HepG2 (cell line): ENCODE measurements around the gene SERTAD2. TPM values are rescaled to one million over a fixed set of nuclear protein-coding genes. Genes with fewer than 3 reads are reported as not detected.

ENCODE experiments used
- ADNP ChIP-seq: sonication (generic); formaldehyde crosslinking; IDR thresholded peaks from 2 replicates; pipeline ENCODE4 v1.4.0; 2020; ENCODE audit warnings: missing genetic modification reagents
- ARID2 ChIP-seq: sonication (generic); formaldehyde crosslinking; IDR thresholded peaks from 2 replicates; pipeline ENCODE4 v1.8.1; 2022; ENCODE audit warnings: mild to moderate bottlenecking, missing genetic modification reagents, borderline replicate concordance
- ATF2 ChIP-seq: sonication (generic); formaldehyde crosslinking; IDR thresholded peaks from 2 replicates; pipeline ENCODE4 v1.4.0; 2020; ENCODE audit warnings: missing genetic modification reagents
- CBX1 ChIP-seq: IDR thresholded peaks from one replicate; pipeline ENCODE4 v1.6.1; 2016; ENCODE audit warnings: antibody characterized with exemption, low read depth
- ISL2 ChIP-seq: sonication (generic); formaldehyde crosslinking; IDR thresholded peaks from 2 replicates; pipeline ENCODE4 v1.5.0; 2020; ENCODE audit warnings: missing genetic modification reagents
- JUNB ChIP-seq: sonication (generic); formaldehyde crosslinking; IDR thresholded peaks from 2 replicates; pipeline ENCODE4 v1.8.0; 2022; ENCODE audit warnings: missing genetic modification reagents, mild to moderate bottlenecking, borderline replicate concordance
- MEIS2 ChIP-seq: sonication (generic); formaldehyde crosslinking; IDR thresholded peaks from 2 replicates; pipeline ENCODE4 v1.9.0; 2021; ENCODE audit warnings: mild to moderate bottlenecking, missing genetic modification reagents
- MTERF4 ChIP-seq: sonication (generic); formaldehyde crosslinking; IDR thresholded peaks from 2 replicates; pipeline ENCODE4 v1.8.0; 2023; ENCODE audit warnings: mild to moderate bottlenecking, missing genetic modification reagents
- PRDM10 ChIP-seq: sonication (generic); formaldehyde crosslinking; IDR thresholded peaks from 2 replicates; pipeline ENCODE4 v1.4.0; 2020; ENCODE audit warnings: low read depth, missing genetic modification reagents
- SNRNP70 ChIP-seq: fragments of 200-400 bp; formaldehyde crosslinking; IDR thresholded peaks from 2 replicates; pipeline ENCODE4 v1.6.1; 2017; ENCODE audit warnings: mild to moderate bottlenecking, low read depth, low read length, moderate library complexity
- SP5 ChIP-seq: IDR thresholded peaks from 2 replicates; pipeline ENCODE4 v1.6.1; 2016; ENCODE audit warnings: low read depth, borderline replicate concordance
- STAG1 ChIP-seq: sonication (generic); formaldehyde crosslinking; IDR thresholded peaks from 2 replicates; pipeline ENCODE4 v1.4.0; 2020; ENCODE audit warnings: missing genetic modification reagents
- STAT5B ChIP-seq: sonication (generic); formaldehyde crosslinking; IDR thresholded peaks from 2 replicates; pipeline ENCODE4 v1.4.0; 2020; ENCODE audit warnings: missing genetic modification reagents
- THAP11 ChIP-seq: IDR thresholded peaks from 2 replicates; pipeline ENCODE4 v1.6.1; 2016; ENCODE audit warnings: missing biosample characterization, missing genetic modification reagents
- ZBTB1 ChIP-seq: sonication (generic); formaldehyde crosslinking; IDR thresholded peaks from 2 replicates; pipeline ENCODE4 v1.4.0; 2020; ENCODE audit warnings: missing genetic modification reagents, borderline replicate concordance
- ZFP82 ChIP-seq: sonication (generic); formaldehyde crosslinking; IDR thresholded peaks from 2 replicates; pipeline ENCODE4 v1.5.1; 2020; ENCODE audit warnings: mild to moderate bottlenecking, missing genetic modification reagents, borderline replicate concordance
- ZMAT3 ChIP-seq: sonication (generic); formaldehyde crosslinking; conservative IDR thresholded peaks from 2 replicates; pipeline ENCODE4 v1.7.0; 2021; ENCODE audit warnings: missing genetic modification reagents
- ZNF143 ChIP-seq: sonication (generic); formaldehyde crosslinking; IDR thresholded peaks from 2 replicates; pipeline ENCODE4 v1.4.0; 2020; ENCODE audit warnings: missing genetic modification reagents
- ZNF180 ChIP-seq: sonication (generic); formaldehyde crosslinking; IDR thresholded peaks from 2 replicates; pipeline ENCODE4 v1.4.0; 2020; ENCODE audit warnings: low read depth, missing genetic modification reagents, borderline replicate concordance
- ZNF232 ChIP-seq: sonication (generic); formaldehyde crosslinking; IDR thresholded peaks from 2 replicates; pipeline ENCODE4 v1.4.0; 2020; ENCODE audit warnings: missing genetic modification reagents, borderline replicate concordance
- ZNF749 ChIP-seq: sonication (generic); formaldehyde crosslinking; IDR thresholded peaks from 2 replicates; pipeline ENCODE4 v1.8.0; 2022; ENCODE audit warnings: mild to moderate bottlenecking, missing genetic modification reagents, moderate library complexity, borderline replicate concordance
- ZNF770 ChIP-seq: sonication (generic); formaldehyde crosslinking; IDR thresholded peaks from 2 replicates; pipeline ENCODE4 v1.5.0; 2020; ENCODE audit warnings: mild to moderate bottlenecking, missing genetic modification reagents
- polyA plus RNA-seq, 8 experiments: library from polyadenylated mRNA; depleted of rRNA in 3 of 8; stranded (reverse) in 7 of 8; unstranded in 1 of 8; fragments of >200 nt; fragmentation: Illumina TruSeq in 4 of 8; extraction: Trizol in 4 of 8; gene quantifications; 2 replicates each; pipeline versions ENCODE4 v1.2.1 to v1.2.3, GENCODE V29; 2011 to 2016; ENCODE audit warnings: low read depth in 4 of 8, missing spikeins in 1 of 8, mixed read lengths in 1 of 8; ENCODE audit not compliant: insufficient read depth in 1 of 8
- total RNA-seq, 5 experiments: library from RNA; depleted of rRNA; stranded (reverse); fragments of >200 nt; fragmentation: Illumina TruSeq; extraction: Trizol; gene quantifications; 2 replicates each; pipeline ENCODE4 v1.2.3, GENCODE V29; 2016; ENCODE audit warnings: low read depth in 1 of 5

SERTAD2 gene
- total and polyA plus RNA-seq, 2 of the 13 experiments (the other 11 are each of a cell fraction or from before 2014, with no cell fraction given) = 6.7 to 22.6 TPM

DNA sequence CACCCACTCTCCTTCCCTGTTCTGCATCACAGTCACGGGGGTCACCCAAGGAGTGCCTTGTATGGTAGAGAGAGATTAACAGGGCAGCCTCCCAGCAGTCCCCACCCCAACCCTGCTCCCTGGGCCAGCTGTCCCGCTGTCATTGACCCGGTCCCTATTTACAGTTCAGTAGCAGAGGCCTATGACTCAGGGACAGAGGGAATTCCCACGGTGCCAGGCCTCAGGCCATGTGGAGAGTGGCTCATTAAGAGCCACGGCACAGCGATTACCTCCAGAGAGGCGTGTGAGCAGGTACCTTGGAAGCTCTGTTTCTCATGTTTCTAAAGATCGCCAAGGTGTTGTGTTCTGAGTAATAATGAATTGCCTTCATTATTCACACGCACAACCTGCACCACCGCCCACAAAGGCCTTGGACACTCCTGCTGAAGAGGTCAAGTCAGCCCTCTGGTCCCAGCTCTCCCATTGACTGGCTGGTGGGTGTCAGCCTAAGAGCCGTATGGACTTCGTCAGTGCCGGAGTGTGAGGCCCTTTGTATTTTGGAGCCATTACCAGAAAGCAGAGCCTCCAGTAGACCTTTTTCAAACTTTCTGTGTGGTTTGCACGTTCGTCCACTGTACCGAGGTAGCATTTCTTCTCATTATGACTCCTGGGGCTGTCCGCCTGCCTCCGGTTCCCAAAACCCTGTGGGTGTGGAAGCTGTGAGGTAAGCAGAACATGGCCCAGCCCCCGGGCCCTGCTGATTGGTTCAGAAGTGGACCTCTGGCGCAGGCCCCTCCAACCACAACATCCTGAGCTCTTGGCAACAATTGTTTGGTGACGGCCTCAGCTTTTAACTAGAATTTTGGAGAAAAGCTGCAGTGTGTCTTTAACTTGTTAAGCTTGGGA lies 47.0 kb downstream of the SERTAD2 start (continued):
- TF ChIP-seq THAP11 (CRISPR knock-in tag) (no peak; the same call in 1 of the 2 replicates), ADNP (CRISPR knock-in tag) (no peak), MTERF4 (CRISPR knock-in tag) (peak; percentile 89; the same call in 1 of the 2 replicates), STAG1 (CRISPR knock-in tag) (0 out of 2 replicates have a peak, but pooled peaks have one; percentile 5), ATF2 (CRISPR knock-in tag) (no peak), ZMAT3 (CRISPR knock-in tag) (no peak), ZNF232 (CRISPR knock-in tag) (peak; percentile 76; the same call in 1 of the 2 replicates), ZBTB1 (CRISPR knock-in tag) (no peak), MEIS2 (CRISPR knock-in tag) (no peak), ZNF180 (CRISPR knock-in tag) (no peak), ARID2 (0 out of 2 replicates have a peak, but pooled peaks have one; percentile 21), ZFP82 (no peak; the same call in 1 of the 2 replicates), SNRNP70 (no peak), SP5 (no peak), PRDM10 (0 out of 2 replicates have a peak, but pooled peaks have one; percentile 59), ISL2 (CRISPR knock-in tag) (no peak), ZNF143 (no peak), ZNF770 (CRISPR knock-in tag) (no peak), STAT5B (no peak), ZNF749 (CRISPR knock-in tag) (no peak), CBX1 (no peak), JUNB (CRISPR knock-in tag) (no peak)
